Peyer's patch (tissue), 4 donors: ENCODE data around the gene ZNF148.

Experiments used
- CTCF ChIP-seq, 6 experiments: fragments of 450-650 bp in 4 of 6; fragments of 200-600 bp in 2 of 6; sonication (generic) in 1 of 6; IDR thresholded peaks; one replicate each; pipeline ENCODE4 v1.5.1; 2017 to 2019; ENCODE audit warnings: antibody characterized with exemption in 6 of 6, mild to moderate bottlenecking in 3 of 6, moderate library complexity in 1 of 6
- POLR2A ChIP-seq, 2 donors: fragments of 450-650 bp; IDR thresholded peaks; one replicate each; pipeline ENCODE4 v1.5.1; 2017; ENCODE audit warnings: antibody characterized with exemption in 2 of 2, mild to moderate bottlenecking in 2 of 2, moderate library complexity in 2 of 2

- TF ChIP-seq CTCF (IDR thresholded peaks at IDR 0.05) (no peak), POLR2A (IDR thresholded peaks at IDR 0.05) (no peak)
Measured at GRCh38 chr3:125191730-125192129, 183.4 kb downstream of the ZNF148 start.
